Common myeloid progenitor, CD34-positive (primary cell): Measurements from ENCODE around the gene SHQ1.
"Not testable (repeated sequence)": the region's sequence is repeated elsewhere in the genome, so short reads cannot be mapped to it uniquely, and the experiment has no call there.

Source experiments
- CTCF ChIA-PET: fragments of 350-600 bp; sonication (Branson Sonifier 250); formaldehyde crosslinking; loops from one replicate; lab custom pipeline; 2021; ENCODE audit warnings: antibody characterized with exemption; lab: Charles Lee
- POLR2A ChIA-PET: fragments of 350-600 bp; sonication (Branson Sonifier 250); formaldehyde crosslinking; loops from one replicate; lab custom pipeline; 2021; ENCODE audit warnings: antibody characterized with exemption; lab: Charles Lee
- DNase-seq, 3 donors: peaks; one replicate each; pipeline versions ENCODE4 v3.0.0 to v3.0.0-alpha.2; 2013
- H3K27ac ChIP-seq, 2 experiments: 1 replicate in 1 of 2; 2 replicates in 1 of 2; pipeline ENCODE4 v1.7.0; 2013; ENCODE audit warnings: inconsistent platforms in 2 of 2, low read length in 2 of 2, mild to moderate bottlenecking in 2 of 2, low read depth in 1 of 2, moderate library complexity in 1 of 2; ENCODE audit not compliant: severe bottlenecking in 2 of 2, insufficient read depth in 1 of 2, poor library complexity in 1 of 2
- H3K27me3 ChIP-seq, 5 experiments: replicated peaks in 2 of 5; 1 replicate in 3 of 5; 2 replicates in 2 of 5; pipeline versions ENCODE4 v1.6.1 to v1.7.0; 2013; ENCODE audit warnings: low read length in 4 of 5, mild to moderate bottlenecking in 2 of 5, moderate library complexity in 2 of 5, inconsistent platforms in 1 of 5; ENCODE audit not compliant: insufficient read depth in 5 of 5, control insufficient read depth in 4 of 5
- H3K36me3 ChIP-seq, 4 experiments: 1 replicate in 2 of 4; 2 replicates in 2 of 4; pipeline versions ENCODE4 v1.6.1 to v1.7.0; 2013; ENCODE audit warnings: low read length in 3 of 4, control low read depth in 1 of 4, mild to moderate bottlenecking in 1 of 4; ENCODE audit not compliant: control insufficient read depth in 4 of 4, insufficient read depth in 4 of 4
- H3K4me1 ChIP-seq, 4 experiments: 1 replicate in 3 of 4; 2 replicates in 1 of 4; pipeline versions ENCODE4 v1.6.1 to v1.7.1; 2013; ENCODE audit warnings: low read length in 3 of 4, mild to moderate bottlenecking in 3 of 4, control low read depth in 1 of 4, inconsistent platforms in 1 of 4, moderate library complexity in 1 of 4; ENCODE audit not compliant: control insufficient read depth in 4 of 4, insufficient read depth in 4 of 4; ENCODE audit errors: control extremely low read depth in 1 of 4
- H3K4me3 ChIP-seq, 7 experiments: 1 replicate in 4 of 7; 2 replicates in 3 of 7; pipeline versions ENCODE4 v1.5.1 to v1.7.0; 2013; ENCODE audit warnings: mild to moderate bottlenecking in 7 of 7, low read length in 6 of 7, moderate library complexity in 6 of 7, inconsistent platforms in 2 of 7, low read depth in 2 of 7, control low read depth in 1 of 7; ENCODE audit not compliant: insufficient read depth in 4 of 7, control insufficient read depth in 1 of 7; ENCODE audit errors: extremely low read depth in 1 of 7
- H3K9me3 ChIP-seq, 5 experiments: 1 replicate in 4 of 5; 2 replicates in 1 of 5; pipeline versions ENCODE4 v1.6.1 to v1.7.1; 2013; ENCODE audit warnings: low read length in 4 of 5, mild to moderate bottlenecking in 2 of 5, inconsistent platforms in 1 of 5, low read depth in 1 of 5, moderate library complexity in 1 of 5; ENCODE audit not compliant: control insufficient read depth in 4 of 5, insufficient read depth in 2 of 5; ENCODE audit errors: control extremely low read depth in 1 of 5
- WGBS: methylation state at CpG from one replicate; pipeline ENCODE4 v1.1.5; 2013; ENCODE audit not compliant: insufficient coverage; 5-methylcytosine and 5-hydroxymethylcytosine counted together

The SHQ1 gene

DNA sequence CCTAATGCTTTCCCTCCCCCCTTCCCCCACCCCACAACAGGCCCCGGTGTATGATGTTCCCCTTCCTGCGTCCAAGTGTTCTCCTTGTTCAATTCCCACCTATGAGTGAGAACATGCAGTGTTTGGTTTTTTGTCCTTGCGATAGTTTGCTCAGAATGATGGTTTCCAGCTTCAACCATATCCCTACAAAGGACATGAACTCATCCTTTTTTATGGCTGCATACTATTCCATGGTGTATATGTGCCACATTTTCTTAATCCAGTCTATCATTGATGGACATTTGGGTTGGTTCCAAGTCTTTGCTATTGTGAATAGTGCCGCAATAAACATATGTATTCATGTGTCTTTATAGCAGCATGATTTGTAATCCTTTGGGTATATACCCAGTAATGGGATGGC is 137.8 kb downstream of the SHQ1 start:
- POLR2A ChIA-PET, H3K27ac ChIP-seq, H3K9me3 ChIP-seq, CTCF ChIA-PET, H3K36me3 ChIP-seq, H3K27me3 ChIP-seq, H3K4me1 ChIP-seq, DNase-seq, H3K4me3 ChIP-seq: not testable (repeated sequence)
- WGBS, result 93% methylated on average over 3 of the region's 4 CpGs

DNA sequence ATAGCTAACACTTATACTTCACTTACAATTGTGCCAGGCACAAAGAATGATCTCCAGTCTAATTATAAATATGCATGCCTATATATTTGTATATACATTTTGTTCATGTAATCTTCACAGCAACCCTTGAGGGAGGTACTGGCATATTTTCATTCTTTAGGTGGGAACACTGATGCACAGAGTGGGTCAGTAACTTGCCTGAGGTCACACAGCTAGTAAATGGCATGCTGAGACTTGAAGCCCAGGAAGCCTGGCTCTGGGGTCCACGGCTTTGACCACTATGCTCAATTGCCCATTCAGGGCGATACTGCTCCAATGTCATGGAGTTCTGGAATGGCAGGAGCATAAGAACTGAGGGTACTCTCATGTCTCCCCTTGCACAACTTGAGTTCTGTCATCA is 139.8 kb downstream of the SHQ1 start:
- ChIA-PET POLR2A (no interaction called here), CTCF (no interaction called here)
- no peaks in the 10 kb centered on the region for H3K36me3 ChIP-seq
- no peak overlapping the region for H3K27ac ChIP-seq
- DNase-seq, result no peak
- no peaks in the 10 kb centered on the region for H3K9me3 ChIP-seq
- WGBS, result 100% methylated on average over 1 of the region's 2 CpGs
- no peak overlapping the region for H3K4me3 ChIP-seq
- no peaks in the 10 kb centered on the region for H3K27me3 ChIP-seq
- no peaks in the 10 kb centered on the region for H3K4me1 ChIP-seq

DNA sequence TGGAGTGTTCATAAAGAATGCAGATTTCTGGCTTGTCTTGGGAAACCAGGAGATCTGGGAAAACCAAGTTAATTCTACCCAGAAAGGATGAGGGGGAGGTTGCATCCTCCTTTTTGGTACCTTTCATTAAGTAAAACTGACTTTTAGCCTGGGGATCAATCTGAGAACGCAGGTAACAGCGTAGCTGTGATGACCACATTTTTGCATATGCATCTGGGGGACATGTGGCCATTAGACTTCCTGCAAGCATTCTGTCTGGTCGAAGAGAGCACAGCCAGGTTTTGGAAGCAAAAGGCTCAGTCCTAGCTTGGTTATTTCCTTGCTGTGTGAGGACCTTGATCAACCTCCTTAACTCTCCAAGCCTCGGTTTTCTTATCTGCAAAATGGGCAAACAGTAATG is 145.2 kb downstream of the SHQ1 start:
- WGBS, result 90% methylated on average over 3 of the region's 4 CpGs
- ChIA-PET CTCF (no interaction called here), POLR2A (no interaction called here)
- Histone ChIP-seq H3K4me1 (peaks cover 0 to 2% (median 0%) of the 10 kb centered on the region in 4 experiments), H3K4me3 (no peak overlapping the region), H3K9me3 (no peaks in the 10 kb centered on the region), H3K27ac (no peak overlapping the region), H3K36me3 (no peaks in the 10 kb centered on the region), H3K27me3 (no peaks in the 10 kb centered on the region)
- DNase-seq, result no peak

DNA sequence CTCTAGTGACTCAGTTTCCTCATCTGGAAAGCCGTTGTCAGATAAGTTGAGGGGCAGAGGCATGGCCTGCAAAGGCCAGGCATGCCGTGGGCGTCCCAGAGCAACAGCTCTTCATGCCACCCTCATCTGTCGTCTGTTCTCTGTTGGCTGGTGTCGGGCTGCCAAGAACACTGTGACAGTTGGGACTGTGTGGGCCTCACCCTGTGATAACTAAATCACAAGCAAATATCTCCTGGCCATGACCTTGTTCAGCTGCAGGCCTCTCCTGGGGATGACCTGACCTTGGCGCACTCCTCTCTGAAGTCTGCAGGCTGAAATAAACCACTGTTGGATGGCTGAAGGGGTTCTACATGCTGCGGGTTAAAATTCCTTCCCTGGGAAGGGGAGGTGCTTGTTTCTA is 145.9 kb downstream of the SHQ1 start:
- peaks cover 0 to 2% (median 0%) of the 10 kb centered on the region in 4 experiments for H3K4me1 ChIP-seq
- no peaks in the 10 kb centered on the region for H3K27me3 ChIP-seq
- no peak overlapping the region for H3K27ac ChIP-seq
- 90% methylated on average over 7 of the region's 7 CpGs for WGBS
- DNase-seq, result no peak
- CTCF ChIA-PET, result no interaction called here
- H3K9me3 ChIP-seq, result no peaks in the 10 kb centered on the region
- no peak overlapping the region for H3K4me3 ChIP-seq
- no peaks in the 10 kb centered on the region for H3K36me3 ChIP-seq
- POLR2A ChIA-PET, result no interaction called here

DNA sequence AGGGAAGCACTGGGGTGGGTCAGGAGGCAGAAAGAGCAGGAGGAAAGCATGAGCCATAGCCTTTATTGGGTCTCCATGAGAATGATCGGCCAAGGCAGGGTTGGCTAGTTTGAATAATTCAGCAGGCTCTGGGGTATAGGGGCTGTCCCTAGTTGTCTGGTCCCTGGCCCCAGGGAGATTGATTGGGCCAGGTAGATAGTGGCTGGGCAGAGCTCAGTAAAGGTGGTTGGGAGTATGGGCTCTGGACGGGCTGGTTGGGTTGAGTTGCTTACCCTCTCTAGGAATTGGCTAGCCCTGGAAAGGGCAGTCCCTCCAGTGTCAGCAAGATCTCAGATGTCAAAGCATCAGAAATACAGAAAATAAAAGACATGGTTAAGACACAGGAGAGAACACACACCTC is 148.1 kb downstream of the SHQ1 start:
- H3K27ac ChIP-seq, result no peak overlapping the region
- no peaks in the 10 kb centered on the region for H3K9me3 ChIP-seq
- no peak overlapping the region for H3K4me3 ChIP-seq
- no peak for DNase-seq
- no peaks in the 10 kb centered on the region for H3K27me3 ChIP-seq
- POLR2A ChIA-PET, result no interaction called here
- no peaks in the 10 kb centered on the region for H3K36me3 ChIP-seq
- H3K4me1 ChIP-seq, result peaks cover 0 to 2% (median 0%) of the 10 kb centered on the region in 4 experiments
- 86% methylated on average over 1 of the region's 2 CpGs for WGBS
- CTCF ChIA-PET, result interaction anchor here (0.6 to 1.4 kb wide), 2 partner anchors 9 to 46 kb away, joined by 3 read pairs; no protein-coding TSS in a partner anchor

DNA sequence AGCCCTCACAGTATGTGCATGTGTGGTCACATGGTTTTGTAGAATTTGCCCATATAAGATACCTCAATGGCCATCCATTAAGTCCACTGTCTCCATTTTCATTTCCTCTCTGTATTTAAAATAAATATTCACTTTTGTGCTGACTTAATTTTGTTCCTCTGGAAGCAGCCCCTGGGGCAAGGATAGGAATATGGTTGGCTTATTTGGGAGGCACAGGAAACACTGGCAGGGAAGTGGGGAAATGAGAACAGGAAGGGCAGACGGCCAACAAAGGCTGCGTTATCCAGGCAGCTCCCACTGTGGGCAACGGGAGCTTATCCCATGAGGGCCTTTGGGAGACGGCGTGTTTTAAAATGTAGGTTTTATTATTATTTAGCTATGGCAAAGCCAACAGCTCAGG is 148.6 kb downstream of the SHQ1 start:
- ChIA-PET CTCF (interaction anchor here (0.6 to 1.4 kb wide), 2 partner anchors 9 to 47 kb away, joined by 3 read pairs; no protein-coding TSS in a partner anchor), POLR2A (no interaction called here)
- no peaks in the 10 kb centered on the region for H3K36me3 ChIP-seq
- no peak overlapping the region for H3K27ac ChIP-seq
- H3K27me3 ChIP-seq, result no peaks in the 10 kb centered on the region
- H3K9me3 ChIP-seq, result no peaks in the 10 kb centered on the region
- WGBS, result 91% methylated on average over 4 of the region's 5 CpGs
- no peak for DNase-seq
- H3K4me1 ChIP-seq, result peaks cover 0 to 2% (median 0%) of the 10 kb centered on the region in 4 experiments
- H3K4me3 ChIP-seq, result no peak overlapping the region
